HG03175 (cell line): Measurements from ENCODE around the gene OR2T5.
"Not testable (repeated sequence)": the region's sequence is repeated elsewhere in the genome, so short reads cannot be mapped to it uniquely, and the experiment has no call there.

Source experiments
- ATAC-seq: cut with Tn5 transposase; IDR thresholded peaks from one replicate; pipeline ENCODE4 v1.9.1; 2021; ENCODE audit warnings: mild to moderate bottlenecking, moderate library complexity; ENCODE audit not compliant: unreplicated experiment

The OR2T5 gene

DNA sequence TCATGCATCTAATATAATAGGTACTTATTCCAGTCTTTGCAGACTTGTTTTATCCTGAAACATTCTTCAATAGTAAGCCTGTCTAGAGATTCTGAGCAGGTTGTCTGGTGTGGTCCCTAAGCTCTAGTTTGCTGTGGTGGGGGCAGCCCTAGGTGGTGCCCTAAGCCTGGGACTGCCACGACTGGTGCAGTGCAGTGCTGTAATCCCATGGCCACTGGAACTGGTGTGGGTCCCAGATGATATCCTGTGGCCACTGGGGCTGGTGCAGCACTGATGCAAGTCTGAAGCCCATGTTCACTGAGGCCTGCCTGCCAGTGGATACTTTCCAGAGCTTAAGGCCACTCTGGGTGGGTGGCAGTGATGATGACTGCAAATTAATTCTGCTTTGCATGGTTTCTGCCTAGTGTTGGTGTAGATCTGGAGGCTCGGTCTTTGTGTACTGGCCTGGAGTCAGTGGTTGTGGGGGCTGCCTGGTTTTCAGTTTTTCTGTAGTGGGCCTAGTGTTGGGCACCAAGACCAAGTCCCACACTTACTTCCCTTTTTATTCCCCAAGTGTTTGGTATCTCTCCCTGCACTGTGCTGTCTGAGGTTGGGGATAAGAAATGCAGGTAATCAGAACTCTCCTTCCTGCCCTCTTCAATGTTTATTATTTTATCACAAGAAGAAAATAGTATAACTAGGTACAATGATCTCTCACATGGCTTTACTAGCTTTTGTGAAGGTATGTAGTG, 12.1 kb downstream of the OR2T5 start:
- not testable (repeated sequence) for ATAC-seq

DNA sequence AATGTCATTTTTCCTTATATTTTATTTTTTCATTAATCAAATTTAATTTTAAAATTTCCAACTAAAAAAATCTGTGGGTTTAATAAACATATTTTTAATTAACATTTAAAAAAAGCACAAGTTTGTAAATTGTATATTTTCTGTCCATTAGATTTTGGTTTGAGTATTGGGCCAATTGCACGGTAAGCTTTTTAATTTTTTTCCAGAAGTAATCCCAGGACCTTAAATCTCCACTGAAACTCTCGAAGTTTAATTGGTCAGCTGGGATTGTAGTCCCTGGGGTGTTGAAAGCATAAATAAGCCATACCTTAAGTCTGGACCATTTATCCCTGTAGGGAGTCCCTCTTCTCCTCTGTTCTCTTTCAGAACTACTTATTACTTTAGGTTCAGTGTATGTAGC, 19.4 kb downstream of the OR2T5 start, which contains the start of gene OR2G6:
OR2G6 (plus strand) TSS at position 301 of the 400 bp plus-strand sequence. CDS start 13,574 bp downstream, outside the sequence.
- not testable (repeated sequence) for ATAC-seq

DNA sequence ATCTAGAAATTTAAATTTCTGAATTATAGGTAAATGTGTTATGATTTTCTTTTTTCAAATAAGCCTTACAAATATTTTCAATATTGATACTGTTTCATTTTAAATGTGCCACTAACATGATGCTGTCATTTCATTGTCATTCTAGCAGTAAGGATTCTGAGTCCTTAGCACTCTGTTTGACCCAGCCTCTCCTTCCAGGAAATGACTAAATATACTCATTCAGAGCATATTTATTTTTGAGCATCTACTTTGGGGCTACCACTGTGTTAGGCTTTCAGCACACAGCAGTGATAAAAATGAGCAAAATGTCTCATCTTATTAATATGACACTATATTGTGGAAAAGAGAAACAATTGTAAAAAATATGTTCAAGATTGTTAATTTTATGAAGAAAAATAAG, 21.8 kb downstream of the OR2T5 start:
- ATAC-seq, result not testable (repeated sequence)

DNA sequence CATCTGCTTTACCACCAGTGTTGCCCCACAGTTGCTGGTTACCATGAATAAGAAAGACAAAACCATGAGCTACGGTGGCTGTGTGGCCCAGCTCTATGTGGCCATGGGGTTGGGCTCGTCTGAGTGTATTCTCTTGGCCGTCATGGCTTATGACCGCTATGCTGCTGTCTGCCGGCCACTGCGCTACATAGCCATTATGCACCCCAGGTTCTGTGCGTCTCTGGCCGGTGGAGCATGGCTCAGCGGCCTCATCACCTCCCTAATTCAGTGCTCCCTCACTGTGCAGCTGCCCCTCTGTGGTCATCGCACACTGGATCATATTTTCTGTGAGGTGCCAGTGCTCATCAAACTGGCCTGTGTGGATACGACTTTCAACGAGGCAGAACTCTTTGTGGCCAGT, 33.5 kb downstream of the OR2T5 start:
- ATAC-seq, result no peak

DNA sequence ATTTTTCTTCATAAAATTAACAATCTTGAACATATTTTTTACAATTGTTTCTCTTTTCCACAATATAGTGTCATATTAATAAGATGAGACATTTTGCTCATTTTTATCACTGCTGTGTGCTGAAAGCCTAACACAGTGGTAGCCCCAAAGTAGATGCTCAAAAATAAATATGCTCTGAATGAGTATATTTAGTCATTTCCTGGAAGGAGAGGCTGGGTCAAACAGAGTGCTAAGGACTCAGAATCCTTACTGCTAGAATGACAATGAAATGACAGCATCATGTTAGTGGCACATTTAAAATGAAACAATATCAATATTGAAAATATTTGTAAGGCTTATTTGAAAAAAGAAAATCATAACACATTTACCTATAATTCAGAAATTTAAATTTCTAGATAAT, 49.1 kb downstream of the OR2T5 start:
- ATAC-seq, result not testable (repeated sequence)
